Measurements from ENCODE around the gene MAML2.

DNA sequence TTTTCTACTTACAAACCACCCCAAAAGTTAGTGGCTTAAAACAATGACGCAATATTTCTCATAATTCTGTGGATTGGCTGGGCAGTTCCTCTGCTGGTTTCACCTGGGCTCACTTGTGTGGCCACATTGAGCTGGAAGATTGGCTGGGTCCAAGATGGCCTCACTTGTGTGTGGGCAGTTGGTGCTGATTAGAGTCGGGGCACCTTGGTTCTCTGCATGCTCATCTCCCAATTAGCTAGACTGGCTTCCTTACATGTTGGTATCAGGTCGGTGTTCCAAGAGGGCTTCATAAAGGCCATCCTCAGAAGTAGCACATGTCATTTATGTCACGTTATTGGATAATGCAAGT, 12.5 kb downstream of the MAML2 start:
- TF ChIP-seq, protein P1, sequence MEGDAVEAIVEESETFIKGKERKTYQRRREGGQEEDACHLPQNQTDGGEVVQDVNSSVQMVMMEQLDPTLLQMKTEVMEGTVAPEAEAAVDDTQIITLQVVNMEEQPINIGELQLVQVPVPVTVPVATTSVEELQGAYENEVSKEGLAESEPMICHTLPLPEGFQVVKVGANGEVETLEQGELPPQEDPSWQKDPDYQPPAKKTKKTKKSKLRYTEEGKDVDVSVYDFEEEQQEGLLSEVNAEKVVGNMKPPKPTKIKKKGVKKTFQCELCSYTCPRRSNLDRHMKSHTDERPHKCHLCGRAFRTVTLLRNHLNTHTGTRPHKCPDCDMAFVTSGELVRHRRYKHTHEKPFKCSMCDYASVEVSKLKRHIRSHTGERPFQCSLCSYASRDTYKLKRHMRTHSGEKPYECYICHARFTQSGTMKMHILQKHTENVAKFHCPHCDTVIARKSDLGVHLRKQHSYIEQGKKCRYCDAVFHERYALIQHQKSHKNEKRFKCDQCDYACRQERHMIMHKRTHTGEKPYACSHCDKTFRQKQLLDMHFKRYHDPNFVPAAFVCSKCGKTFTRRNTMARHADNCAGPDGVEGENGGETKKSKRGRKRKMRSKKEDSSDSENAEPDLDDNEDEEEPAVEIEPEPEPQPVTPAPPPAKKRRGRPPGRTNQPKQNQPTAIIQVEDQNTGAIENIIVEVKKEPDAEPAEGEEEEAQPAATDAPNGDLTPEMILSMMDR (IDR thresholded peaks at IDR 0.05) = no peak
- no peak for TF ChIP-seq POLR2AphosphoS5 (IDR thresholded peaks at IDR 0.05)
- TF ChIP-seq EP300 (IDR thresholded peaks at IDR 0.05) = no peak

Data from esophagus muscularis mucosa (tissue), 4 donors.